GM20000 (cell line): Measurements from ENCODE around the gene KAZN.

Experiments used
- DNase-seq: peaks from one replicate; pipeline ENCODE4 v3.0.0; 2012; ENCODE audit warnings: low spot score
- CTCF ChIP-seq: IDR thresholded peaks from 2 replicates; pipeline ENCODE4 v1.5.1; 2012; ENCODE audit warnings: mild to moderate bottlenecking, control low read depth; ENCODE audit errors: extremely low read depth, missing control alignments

Gene KAZN

GRCh38 chr1:15100880-15101760, 502.6 kb downstream of the KAZN start:
- TF ChIP-seq CTCF, result no peak
- no peak for DNase-seq

GRCh38 chr1:15101801-15102200, 503.3 kb downstream of the KAZN start:
- DNase-seq, result no peak
- no peak for TF ChIP-seq CTCF

- no peak for TF ChIP-seq CTCF
- no peak for DNase-seq
Measured at GRCh38 chr1:15102646-15103045, 504.2 kb downstream of the KAZN start.

- no peak for TF ChIP-seq CTCF
- DNase-seq, result no peak
Measured at GRCh38 chr1:15103211-15103610, 504.7 kb downstream of the KAZN start.

DNA sequence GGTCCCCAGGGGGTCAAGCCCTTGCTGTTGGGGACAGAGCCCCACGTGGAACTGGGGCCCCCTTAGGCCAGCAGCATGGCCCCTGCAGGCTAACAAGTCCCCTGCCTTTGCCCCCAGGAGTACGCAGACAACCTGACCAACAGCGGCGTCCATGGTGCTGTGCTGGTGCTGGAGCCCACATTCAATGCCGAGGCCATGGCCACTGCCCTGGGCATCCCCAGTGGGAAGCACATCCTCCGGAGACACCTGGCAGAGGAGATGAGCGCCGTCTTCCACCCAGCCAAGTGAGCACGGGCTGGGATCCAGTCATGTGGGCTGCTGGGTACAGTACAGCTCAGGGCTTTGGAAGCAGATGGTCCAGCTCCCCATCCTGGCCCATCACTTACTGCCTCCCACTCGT, 505.4 kb downstream of the KAZN start:
- no peak for TF ChIP-seq CTCF
- DNase-seq, result no peak

DNA sequence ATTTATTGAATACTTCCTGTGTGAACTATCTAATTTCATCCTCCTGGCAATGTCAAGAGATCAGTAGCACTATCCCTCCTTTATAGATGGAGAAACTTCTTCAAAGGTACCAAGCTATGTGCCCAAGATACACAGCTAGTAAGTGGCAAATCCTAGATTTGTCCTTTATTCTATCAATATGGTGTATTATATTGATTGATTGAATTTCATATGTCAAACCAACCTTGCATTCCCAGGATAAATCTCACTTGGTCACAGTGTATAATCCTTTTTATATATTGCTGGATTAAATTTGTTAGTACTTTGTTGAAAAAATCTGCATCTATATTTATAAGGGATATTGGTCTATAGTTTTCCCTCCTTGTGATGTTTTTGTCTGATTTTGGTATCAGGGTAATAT, 506.3 kb downstream of the KAZN start:
- DNase-seq, result no peak
- TF ChIP-seq CTCF, result no peak

- DNase-seq, result no peak
- no peak for TF ChIP-seq CTCF
Measured at GRCh38 chr1:15106608-15107007, 508.1 kb downstream of the KAZN start.
